ENCODE measurements around the gene HABP2. TPM values are rescaled to one million over a fixed set of nuclear protein-coding genes. Genes with fewer than 3 reads are reported as not detected.

The HABP2 gene
- total RNA-seq, 1 experiment from 2014 or later = 0.09 TPM

GRCh38 chr10:113557903-113558321 lies 5.1 kb downstream of the HABP2 start:
- Mint-ChIP-seq H3K4me3 (0 out of 2 replicates have a peak overlapping the region, but pooled peaks have one; percentile 6), H3K4me1 (peaks cover 25% of the 10 kb centered on the region), H3K27ac (no peak overlapping the region), H3K9me3 (no peaks in the 10 kb centered on the region), H3K36me3 (no peaks in the 10 kb centered on the region), H3K27me3 (ENCODE audit: low read depth) (peaks cover 100% of the 10 kb centered on the region)
- no peak for TF ChIP-seq PREB (CRISPR knock-in tag; IDR thresholded peaks at IDR 0.05; ENCODE audit: borderline replicate concordance)
- TF ChIP-seq TCF7 (CRISPR knock-in tag; IDR thresholded peaks at IDR 0.05; ENCODE audit: low read depth) = no peak
- TF ChIP-seq MXD4 (CRISPR knock-in tag; IDR thresholded peaks at IDR 0.05; ENCODE audit: borderline replicate concordance) = no peak
- no peak for TF ChIP-seq ZNF671 (CRISPR knock-in tag; IDR thresholded peaks at IDR 0.05)
- TF ChIP-seq ZNF232 (CRISPR knock-in tag; IDR thresholded peaks at IDR 0.05) = no peak
- TF ChIP-seq ZNF396 (CRISPR knock-in tag; IDR thresholded peaks at IDR 0.05; ENCODE audit: borderline replicate concordance) = no peak
- TF ChIP-seq FOXK1 (CRISPR knock-in tag; IDR thresholded peaks at IDR 0.05) = no peak
- no peak for TF ChIP-seq RELA (CRISPR knock-in tag; IDR thresholded peaks at IDR 0.05; ENCODE audit: borderline replicate concordance)
- no peak for TF ChIP-seq ZBTB21 (CRISPR knock-in tag; IDR thresholded peaks at IDR 0.05; ENCODE audit: borderline replicate concordance)
- no peak for TF ChIP-seq AFF4 (CRISPR knock-in tag; IDR thresholded peaks at IDR 0.05; ENCODE audit: borderline replicate concordance)
- TF ChIP-seq ZNF317 (CRISPR knock-in tag; IDR thresholded peaks at IDR 0.05; ENCODE audit: borderline replicate concordance, low read depth) = no peak
- no peak for TF ChIP-seq ZNF416 (CRISPR knock-in tag; IDR thresholded peaks at IDR 0.05)
- TF ChIP-seq JUN (CRISPR knock-in tag; IDR thresholded peaks at IDR 0.05) = no peak
- no peak for TF ChIP-seq GRHL2 (CRISPR knock-in tag; IDR thresholded peaks at IDR 0.05; ENCODE audit: insufficient replicate concordance, severe bottlenecking)
- TF ChIP-seq SP1 (CRISPR knock-in tag; conservative IDR thresholded peaks at IDR 0.05) = no peak
- peak; percentile 14 for DNase-seq (ENCODE audit: low spot score)
- ATAC-seq = peak; percentile 65
- ChIA-PET CTCF (interaction anchor here (0.5 to 1.4 kb wide), 7 partner anchors 19 to 430 kb away, joined by 3 to 7 read pairs (median 3); no protein-coding TSS in a partner anchor), POLR2A (no interaction called here)

- Mint-ChIP-seq H3K4me1 (peaks cover 43% of the 10 kb centered on the region), H3K27ac (no peak overlapping the region), H3K9me3 (no peaks in the 10 kb centered on the region), H3K4me3 (no peak overlapping the region), H3K27me3 (ENCODE audit: low read depth) (peaks cover 99% of the 10 kb centered on the region), H3K36me3 (no peaks in the 10 kb centered on the region)
- ChIA-PET CTCF (no interaction called here), POLR2A (no interaction called here)
- ATAC-seq (no peak), DNase-seq (ENCODE audit: low spot score) (no peak)
- TF ChIP-seq ELF4 (CRISPR knock-in tag; IDR thresholded peaks at IDR 0.05; ENCODE audit: low read depth) (no peak), FOXJ3 (CRISPR knock-in tag; IDR thresholded peaks at IDR 0.05; ENCODE audit: borderline replicate concordance) (no peak), ATF6 (CRISPR knock-in tag; IDR thresholded peaks at IDR 0.05) (no peak), ZNF532 (CRISPR knock-in tag; IDR thresholded peaks at IDR 0.05; ENCODE audit: borderline replicate concordance) (no peak), ATF1 (CRISPR knock-in tag; IDR thresholded peaks at IDR 0.05) (no peak), ERG (CRISPR knock-in tag; IDR thresholded peaks at IDR 0.05) (no peak)
Measured at GRCh38 chr10:113560071-113560470, 7.2 kb downstream of the HABP2 start.

Data from WTC11 (cell line).